Activated CD8-positive, alpha-beta T cell treated with anti-CD3 and anti-CD28 coated beads for 36 hours (primary cell): ENCODE data around the gene TANK. TPM values are rescaled to one million over a fixed set of nuclear protein-coding genes. Genes with fewer than 3 reads are reported as not detected.
"Not testable (repeated sequence)": the region's sequence is repeated elsewhere in the genome, so short reads cannot be mapped to it uniquely, and the experiment has no call there.

Experiments
- ATAC-seq: fragments of 200-7000 bp; cut with Tn5 transposase; one replicate; pipeline ENCODE4 v1.10.0; 2021; ENCODE audit warnings: mild to moderate bottlenecking, moderate library complexity
- CTCF ChIA-PET: fragments of 350-600 bp; sonication (Branson Sonifier 250); formaldehyde crosslinking; loops from one replicate; lab custom pipeline; 2021; ENCODE audit warnings: antibody characterized with exemption; lab: Charles Lee
- POLR2A ChIA-PET: fragments of 350-600 bp; sonication (Branson Sonifier 250); formaldehyde crosslinking; loops from one replicate; lab custom pipeline; 2021; ENCODE audit warnings: antibody characterized with exemption; lab: Charles Lee
- DNase-seq: peaks from one replicate; pipeline ENCODE4 v3.0.0-alpha.2; 2020
- H3K27ac Mint-ChIP-seq: one replicate; pipeline ENCODE4 v1.8.0; 2021; ENCODE audit warnings: mild to moderate bottlenecking, mixed read lengths
- H3K27me3 Mint-ChIP-seq: one replicate; pipeline ENCODE4 v1.8.0; 2021; ENCODE audit warnings: mixed read lengths
- H3K36me3 Mint-ChIP-seq: one replicate; pipeline ENCODE4 v1.8.0; 2021; ENCODE audit warnings: low read depth, mixed read lengths
- H3K4me1 Mint-ChIP-seq: one replicate; pipeline ENCODE4 v1.8.0; 2021; ENCODE audit warnings: low read depth, mixed read lengths
- H3K4me3 Mint-ChIP-seq: one replicate; pipeline ENCODE4 v1.8.0; 2021; ENCODE audit warnings: mild to moderate bottlenecking, moderate library complexity, mixed read lengths
- H3K9me3 Mint-ChIP-seq: one replicate; pipeline ENCODE4 v1.8.0; 2021; ENCODE audit warnings: mixed read lengths
- intact Hi-C: fragments of 100-400 bp; cut with micrococcal nuclease; formaldehyde crosslinking; loops from one replicate; pipeline ENCODE4 v1.10.0; 2022
- total RNA-seq, 2 experiments: library from RNA; stranded (reverse); gene quantifications; one replicate each; pipeline ENCODE4 v1.2.3, GENCODE V29; 2021
- TF ChIP-seq, protein P1 (sequence below): fragments of 200-600 bp; IDR thresholded peaks from one replicate; pipeline ENCODE4 v1.8.0; 2022; ENCODE audit warnings: antibody characterized with exemption, mild to moderate bottlenecking

Gene TANK
- total RNA-seq, 2 experiments from 2014 or later: 49.2 to 51.6 TPM

DNA sequence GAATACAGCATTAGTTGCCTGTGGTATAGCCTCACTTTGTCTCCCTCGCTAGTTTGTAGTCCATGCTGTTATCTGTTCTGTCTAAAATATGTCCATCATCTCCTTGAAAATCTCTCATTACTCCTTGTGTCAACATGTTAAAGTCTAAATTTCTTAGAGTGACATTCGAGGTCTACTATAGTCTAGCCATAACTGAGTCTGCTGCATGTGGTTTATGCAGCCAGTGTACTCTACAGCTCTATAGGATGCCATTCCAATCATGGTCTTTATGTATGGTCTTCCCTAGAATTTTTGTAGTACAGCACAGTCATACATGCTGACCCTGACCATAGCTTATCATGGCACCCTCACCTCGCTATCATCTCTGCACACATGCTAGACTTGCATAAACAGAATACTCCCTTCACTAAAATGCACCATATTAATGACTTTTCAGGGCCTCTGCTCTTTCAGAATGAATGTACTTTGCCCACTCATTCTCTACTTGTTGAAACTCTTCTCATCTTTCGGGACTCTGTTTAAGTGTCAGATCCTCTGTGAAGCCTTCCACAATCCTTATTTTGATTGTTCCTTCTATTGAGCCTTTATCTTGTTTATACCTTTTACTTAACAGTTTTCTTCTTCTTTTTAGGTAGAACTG lies 12.8 kb downstream of the TANK start:
- intact Hi-C loops: no loop called here
- H3K27me3 Mint-ChIP-seq: no peaks in the 10 kb centered on the region
- ATAC-seq (peak; percentile 86), DNase-seq (no peak)
- H3K36me3 Mint-ChIP-seq: peaks cover 70% of the 10 kb centered on the region
- ChIA-PET POLR2A (no interaction called here), CTCF (no interaction called here)
- peaks cover 76% of the 10 kb centered on the region for H3K4me1 Mint-ChIP-seq
- TF ChIP-seq, protein P1, sequence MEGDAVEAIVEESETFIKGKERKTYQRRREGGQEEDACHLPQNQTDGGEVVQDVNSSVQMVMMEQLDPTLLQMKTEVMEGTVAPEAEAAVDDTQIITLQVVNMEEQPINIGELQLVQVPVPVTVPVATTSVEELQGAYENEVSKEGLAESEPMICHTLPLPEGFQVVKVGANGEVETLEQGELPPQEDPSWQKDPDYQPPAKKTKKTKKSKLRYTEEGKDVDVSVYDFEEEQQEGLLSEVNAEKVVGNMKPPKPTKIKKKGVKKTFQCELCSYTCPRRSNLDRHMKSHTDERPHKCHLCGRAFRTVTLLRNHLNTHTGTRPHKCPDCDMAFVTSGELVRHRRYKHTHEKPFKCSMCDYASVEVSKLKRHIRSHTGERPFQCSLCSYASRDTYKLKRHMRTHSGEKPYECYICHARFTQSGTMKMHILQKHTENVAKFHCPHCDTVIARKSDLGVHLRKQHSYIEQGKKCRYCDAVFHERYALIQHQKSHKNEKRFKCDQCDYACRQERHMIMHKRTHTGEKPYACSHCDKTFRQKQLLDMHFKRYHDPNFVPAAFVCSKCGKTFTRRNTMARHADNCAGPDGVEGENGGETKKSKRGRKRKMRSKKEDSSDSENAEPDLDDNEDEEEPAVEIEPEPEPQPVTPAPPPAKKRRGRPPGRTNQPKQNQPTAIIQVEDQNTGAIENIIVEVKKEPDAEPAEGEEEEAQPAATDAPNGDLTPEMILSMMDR: no peak
- H3K27ac Mint-ChIP-seq: peak overlapping the region; percentile 43
- no peak overlapping the region for H3K4me3 Mint-ChIP-seq
- H3K9me3 Mint-ChIP-seq: peaks cover 13% of the 10 kb centered on the region

DNA sequence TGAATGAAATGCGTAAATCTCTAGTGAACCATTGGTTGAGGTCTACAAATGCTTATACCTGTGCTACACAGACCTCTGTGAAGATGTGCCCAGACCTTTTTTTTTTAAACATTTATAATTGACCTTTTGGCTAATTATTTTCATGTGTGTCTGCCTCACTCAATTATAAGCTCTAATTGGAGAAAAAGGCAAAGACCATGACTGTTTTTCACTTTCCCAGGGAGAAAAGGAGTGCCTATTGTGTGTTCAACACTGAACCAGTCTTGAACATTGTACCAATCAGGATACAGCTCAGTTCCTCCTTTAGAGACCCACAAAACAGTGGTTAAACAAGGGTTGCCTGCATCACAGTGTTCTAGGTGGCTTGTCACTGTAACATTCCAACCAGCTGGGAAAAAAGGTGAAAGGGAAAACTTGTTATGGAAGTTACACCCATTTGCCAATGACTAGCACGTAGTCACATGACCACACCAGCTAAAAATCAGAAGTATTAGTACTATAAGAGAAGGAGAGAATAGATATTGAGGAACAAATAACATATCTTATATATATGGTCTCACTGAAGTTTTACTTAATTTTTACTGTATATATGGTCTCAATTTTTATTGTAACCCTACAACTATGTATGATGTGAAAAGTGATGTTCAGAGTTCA lies 13.4 kb downstream of the TANK start:
- H3K27me3 Mint-ChIP-seq: no peaks in the 10 kb centered on the region
- TF ChIP-seq, protein P1: no peak
- intact Hi-C loops: no loop called here
- H3K4me1 Mint-ChIP-seq: peaks cover 76% of the 10 kb centered on the region
- no peak for DNase-seq
- ChIA-PET POLR2A (no interaction called here), CTCF (no interaction called here)
- ATAC-seq: peak; percentile 25
- peaks cover 13% of the 10 kb centered on the region for H3K9me3 Mint-ChIP-seq
- no peak overlapping the region for H3K4me3 Mint-ChIP-seq
- peaks cover 73% of the 10 kb centered on the region for H3K36me3 Mint-ChIP-seq
- H3K27ac Mint-ChIP-seq: peak overlapping the region; percentile 28

DNA sequence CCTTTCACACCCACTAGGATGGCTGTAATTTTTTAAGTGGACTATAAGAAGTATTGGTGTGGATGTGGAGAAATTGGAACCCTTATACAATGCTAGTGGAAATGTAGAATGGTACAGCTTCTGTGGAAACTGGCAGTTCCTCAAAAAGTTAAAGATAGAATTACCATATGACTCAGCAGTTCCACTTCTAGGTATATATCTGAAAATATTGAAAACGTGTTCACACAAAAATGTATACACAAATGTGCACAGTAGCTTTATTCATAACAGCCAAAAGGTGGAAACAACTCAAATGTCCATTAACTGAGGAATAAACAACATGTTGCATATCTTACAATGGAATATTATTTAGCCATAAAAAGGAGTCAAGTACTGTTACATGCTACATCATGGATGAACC lies 17.7 kb downstream of the TANK start:
- ATAC-seq (no peak), DNase-seq (no peak)
- CTCF ChIA-PET: no interaction called here
- POLR2A ChIA-PET: no interaction called here
- TF ChIP-seq, protein P1: no peak
- Mint-ChIP-seq H3K27ac (no peak overlapping the region), H3K36me3 (peaks cover 80% of the 10 kb centered on the region), H3K9me3 (peaks cover 8% of the 10 kb centered on the region), H3K4me1 (peaks cover 44% of the 10 kb centered on the region), H3K27me3 (no peaks in the 10 kb centered on the region), H3K4me3 (no peak overlapping the region)
- intact Hi-C loops: no loop called here

DNA sequence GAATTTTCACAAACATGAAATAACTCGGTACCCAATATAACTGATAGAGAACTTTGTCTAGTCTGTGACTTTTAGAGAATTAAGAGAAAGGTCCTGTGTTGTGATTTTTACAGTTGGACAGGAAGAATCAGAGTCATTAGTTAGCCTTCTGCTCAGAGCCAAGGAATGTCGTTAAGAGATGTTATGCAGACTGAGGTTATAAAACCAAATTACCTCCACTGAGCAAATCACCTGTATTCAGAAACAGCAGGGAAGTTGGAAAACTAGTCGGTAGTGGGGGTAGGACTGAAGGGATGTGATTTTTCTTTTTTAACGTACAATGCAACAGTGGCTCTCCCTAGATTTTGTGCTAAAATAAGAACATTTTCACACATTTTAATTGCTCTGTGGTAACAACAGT lies 18.5 kb downstream of the TANK start:
- POLR2A ChIA-PET: no interaction called here
- intact Hi-C loops: no loop called here
- DNase-seq: no peak
- peaks cover 73% of the 10 kb centered on the region for H3K36me3 Mint-ChIP-seq
- H3K27ac Mint-ChIP-seq: no peak overlapping the region
- CTCF ChIA-PET: no interaction called here
- TF ChIP-seq, protein P1: no peak
- peaks cover 36% of the 10 kb centered on the region for H3K4me1 Mint-ChIP-seq
- no peak overlapping the region for H3K4me3 Mint-ChIP-seq
- peaks cover 8% of the 10 kb centered on the region for H3K9me3 Mint-ChIP-seq
- ATAC-seq: no peak
- no peaks in the 10 kb centered on the region for H3K27me3 Mint-ChIP-seq

DNA sequence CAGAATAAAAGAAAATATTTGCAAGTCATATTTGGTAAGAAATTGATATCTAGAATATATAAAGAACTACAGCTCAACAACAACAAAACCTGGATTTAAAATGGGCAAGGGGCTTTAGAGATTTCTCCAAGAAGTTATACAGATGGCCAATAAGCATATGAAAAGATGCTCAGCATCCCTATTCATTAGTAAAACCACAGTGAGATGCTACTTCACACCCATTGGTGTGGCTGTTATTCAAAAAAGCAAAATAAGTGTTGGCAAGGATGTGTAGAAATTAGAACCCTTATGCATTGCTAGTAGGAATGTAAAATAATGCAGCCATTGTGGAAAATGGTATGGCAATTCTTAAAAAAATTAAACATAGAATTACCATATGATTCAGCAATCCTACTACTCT lies 29.8 kb downstream of the TANK start:
- Mint-ChIP-seq H3K4me1 (peaks cover 22% of the 10 kb centered on the region), H3K4me3 (no peak overlapping the region), H3K36me3 (peaks cover 61% of the 10 kb centered on the region), H3K27ac (no peak overlapping the region), H3K9me3 (no peaks in the 10 kb centered on the region), H3K27me3 (no peaks in the 10 kb centered on the region)
- ATAC-seq (no peak), DNase-seq (no peak)
- ChIA-PET CTCF (no interaction called here), POLR2A (no interaction called here)
- intact Hi-C loops: no loop called here
- TF ChIP-seq, protein P1: no peak

DNA sequence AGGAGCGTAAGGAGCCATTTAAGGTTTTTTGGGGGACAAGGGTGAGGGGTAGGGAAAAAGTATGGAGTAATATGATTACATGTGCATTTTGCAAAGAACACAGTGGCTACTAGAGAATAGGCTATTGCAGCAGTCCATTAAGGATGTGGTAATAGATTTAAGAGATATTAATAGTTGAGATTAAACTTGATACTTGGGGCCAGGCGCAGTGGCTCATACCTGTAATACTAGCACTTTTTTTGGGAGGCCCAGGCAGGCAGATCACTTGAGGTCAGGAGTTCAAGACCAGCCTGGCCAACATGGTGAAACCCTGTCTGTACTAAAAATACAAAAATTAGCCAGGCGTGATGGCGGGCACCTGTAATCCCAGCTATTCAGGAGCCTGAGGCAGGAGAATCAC lies 35.4 kb downstream of the TANK start:
- H3K4me3 Mint-ChIP-seq, DNase-seq, ATAC-seq, POLR2A ChIA-PET, H3K27ac Mint-ChIP-seq, intact Hi-C loops, H3K9me3 Mint-ChIP-seq, CTCF ChIA-PET, H3K27me3 Mint-ChIP-seq: not testable (repeated sequence)
- Mint-ChIP-seq H3K36me3 (peaks cover 59% of the 10 kb centered on the region), H3K4me1 (peaks cover 40% of the 10 kb centered on the region)
